HG03103 (cell line): Measurements from ENCODE around the gene VASH2.
"Not testable (repeated sequence)": the region's sequence is repeated elsewhere in the genome, so short reads cannot be mapped to it uniquely, and the experiment has no call there.

ENCODE experiments used
- ATAC-seq: cut with Tn5 transposase; IDR thresholded peaks from one replicate; pipeline ENCODE4 v1.9.1; 2021; ENCODE audit warnings: low read depth; ENCODE audit not compliant: unreplicated experiment

Gene VASH2

DNA sequence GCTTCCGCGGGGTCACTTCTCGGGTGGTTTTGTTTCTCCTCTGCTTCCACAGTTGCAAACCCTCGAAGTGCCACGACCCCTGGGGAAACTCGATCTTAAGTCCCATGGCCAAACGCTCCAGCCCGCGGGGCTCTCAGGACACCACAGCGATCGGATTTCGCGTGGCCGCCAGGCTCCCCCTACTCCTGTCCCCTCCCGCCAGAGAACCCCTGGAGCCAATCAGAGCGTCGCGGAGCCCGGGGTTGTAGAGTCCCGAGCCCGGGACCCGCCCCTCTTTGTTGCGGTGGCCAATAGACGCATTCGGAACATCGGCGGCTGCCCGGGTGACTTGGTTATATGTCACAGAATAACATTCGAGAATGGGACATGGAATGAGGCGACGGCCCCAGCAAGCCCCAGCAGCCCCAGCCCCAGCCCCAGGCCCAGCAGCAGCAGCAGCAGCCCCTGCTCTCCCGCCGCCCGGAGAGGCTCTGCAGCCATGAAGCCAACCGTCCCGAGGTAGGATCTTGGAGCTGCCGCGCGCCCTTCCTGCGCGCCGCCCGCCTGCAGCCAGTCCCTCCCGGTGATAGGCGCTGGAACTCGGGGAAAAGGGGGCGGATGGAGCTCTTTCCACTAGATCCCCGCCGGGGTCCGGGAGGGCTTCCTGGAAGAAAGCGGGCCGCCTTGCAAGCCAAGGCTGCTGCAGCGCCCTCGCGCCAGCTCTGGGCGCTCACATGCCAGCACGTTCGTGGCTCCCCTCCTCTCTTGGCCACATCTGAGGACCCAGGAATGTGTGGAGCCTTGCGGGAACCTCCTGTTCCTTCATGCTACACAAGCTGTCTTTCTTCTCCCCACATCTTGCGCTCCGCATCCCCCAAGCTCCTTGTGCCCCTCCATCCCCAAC, at the start of gene VASH2:
Gene VASH2 (plus strand): TSS at position 299 of the 883 bp plus-strand sequence. CDS start 1,002 bp downstream, outside the sequence.
- ATAC-seq, result peak; percentile 90

DNA sequence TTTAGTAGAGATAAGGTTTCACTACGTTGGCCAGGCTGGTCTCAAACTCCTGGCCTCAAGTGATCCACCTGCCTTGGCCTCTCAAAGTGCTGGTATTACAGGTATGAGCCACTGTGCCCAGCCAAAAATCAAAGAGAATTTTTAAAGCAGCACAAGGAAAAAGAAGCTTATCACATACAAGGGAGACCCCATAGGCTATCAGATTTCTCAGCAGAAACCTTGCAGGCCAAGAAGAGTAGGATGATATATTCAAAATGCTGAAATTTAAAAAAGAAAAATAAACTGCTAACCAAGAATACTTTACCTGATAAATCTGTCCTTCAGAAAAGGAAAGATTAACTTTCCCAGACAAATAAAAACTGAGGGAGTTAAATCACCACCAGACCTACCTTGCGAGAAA, 49.1 kb upstream of the VASH2 start:
- ATAC-seq, result no peak

DNA sequence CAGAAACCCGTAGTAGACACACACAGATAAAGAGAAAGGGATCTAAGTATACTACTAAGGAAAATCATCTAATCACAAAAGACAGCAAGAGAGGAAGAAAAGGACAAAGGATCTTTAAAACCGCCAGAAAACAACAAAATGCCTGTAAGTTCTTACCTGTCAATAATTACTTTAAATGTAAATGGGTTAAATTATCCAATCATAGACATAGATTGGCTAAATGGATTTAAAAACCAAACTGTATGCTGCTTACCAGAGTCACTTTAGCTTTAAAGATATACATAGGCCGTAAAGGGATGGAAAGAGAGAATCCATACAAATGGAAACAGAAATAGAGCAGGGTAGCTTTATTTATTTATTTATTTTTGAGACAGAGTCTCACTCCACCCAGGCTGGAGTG, 48.3 kb upstream of the VASH2 start:
- ATAC-seq, result no peak

DNA sequence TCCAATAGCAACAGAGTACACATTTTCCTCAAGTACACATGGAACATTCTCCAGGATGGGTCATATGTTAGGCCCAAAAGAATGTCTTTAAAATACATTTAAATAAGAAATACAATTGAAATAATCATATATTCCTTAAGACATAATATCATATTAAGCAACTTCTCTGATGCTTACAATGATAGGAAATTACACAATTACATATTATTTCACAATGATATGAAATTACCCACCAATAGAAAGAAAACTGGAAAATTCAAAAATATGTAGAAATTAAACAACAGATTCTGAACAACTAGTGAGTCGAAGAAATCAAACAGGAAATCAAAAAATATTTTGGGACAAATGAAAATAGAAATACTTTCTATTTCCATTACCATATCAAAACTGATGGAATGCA, 46.7 kb upstream of the VASH2 start:
- ATAC-seq, result no peak

DNA sequence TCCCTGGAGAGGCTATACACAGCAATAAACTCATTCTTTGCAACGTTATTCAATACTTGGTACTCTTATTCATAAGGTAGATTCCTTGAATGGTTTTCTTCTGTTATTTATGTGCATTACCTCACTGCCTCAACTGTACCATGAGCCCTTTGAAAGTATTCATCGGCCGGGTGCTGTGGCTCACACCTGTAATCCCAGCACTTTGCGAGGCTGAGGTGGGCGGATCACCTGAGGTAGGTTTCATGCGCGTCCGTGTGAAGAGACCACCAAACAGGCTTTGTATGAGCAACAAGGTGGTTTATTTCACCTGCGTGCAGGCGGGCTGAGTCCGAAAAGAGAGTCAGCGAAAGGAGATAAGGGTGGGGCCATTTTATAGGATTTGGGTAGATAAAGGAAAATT, 42.3 kb upstream of the VASH2 start:
- ATAC-seq, result not testable (repeated sequence)

DNA sequence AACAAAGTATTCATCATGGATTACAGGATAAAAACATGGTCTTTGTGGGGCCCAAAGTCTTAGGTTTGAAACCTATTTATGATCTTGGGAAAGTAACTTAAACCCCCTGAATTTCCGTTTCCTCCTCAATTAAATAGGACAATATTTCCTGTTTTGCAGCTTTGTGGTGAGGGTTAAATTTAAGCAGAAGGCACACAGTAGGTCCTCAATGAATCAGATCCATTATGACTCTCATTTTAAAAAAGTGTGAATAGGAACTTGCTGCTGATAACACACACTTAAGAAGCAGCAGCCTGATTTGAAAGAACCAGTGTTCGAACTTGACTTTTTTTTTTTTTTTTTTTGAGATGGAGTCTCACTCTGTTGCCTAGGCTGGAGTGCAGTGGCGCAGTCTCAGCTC, 41.4 kb upstream of the VASH2 start:
- no peak for ATAC-seq

DNA sequence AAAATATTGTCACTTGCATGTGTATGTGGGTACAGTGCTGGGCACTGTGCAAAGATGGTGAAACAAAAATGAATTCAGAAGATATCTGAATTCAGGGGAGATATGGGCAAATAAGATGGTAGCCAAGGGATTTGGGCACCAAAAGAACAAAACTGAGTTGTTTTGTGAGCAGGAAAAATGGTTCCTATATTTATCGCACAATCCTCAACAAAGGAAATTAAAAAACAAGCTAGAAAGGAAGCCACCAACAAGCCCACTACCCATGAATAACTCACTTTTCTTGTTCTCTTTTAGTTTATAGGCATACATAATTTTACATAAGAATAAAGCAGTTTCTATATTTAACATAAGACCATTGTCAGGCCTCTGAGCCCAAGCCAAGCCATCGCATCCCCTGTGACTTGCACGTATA, 40.7 kb upstream of the VASH2 start:
- ATAC-seq, result no peak

DNA sequence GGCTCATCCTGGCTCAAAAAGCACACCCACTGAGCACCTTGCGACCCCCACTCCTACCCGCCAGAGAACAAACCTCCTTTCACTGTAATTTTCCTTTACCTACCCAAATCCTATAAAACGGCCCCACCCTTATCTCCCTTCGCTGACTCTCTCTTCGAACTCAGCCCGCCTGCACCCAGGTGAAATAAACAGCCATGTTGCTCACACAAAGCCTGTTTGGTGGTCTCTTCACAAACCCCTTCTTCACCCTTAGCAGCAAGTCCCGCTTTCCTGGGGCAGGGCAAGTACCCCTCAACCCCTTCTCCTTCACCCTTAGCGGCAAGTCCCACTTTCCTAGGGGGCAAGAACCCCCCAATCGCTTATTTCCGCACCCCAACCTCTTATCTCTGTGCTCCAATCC, 40.1 kb upstream of the VASH2 start:
- not testable (repeated sequence) for ATAC-seq

DNA sequence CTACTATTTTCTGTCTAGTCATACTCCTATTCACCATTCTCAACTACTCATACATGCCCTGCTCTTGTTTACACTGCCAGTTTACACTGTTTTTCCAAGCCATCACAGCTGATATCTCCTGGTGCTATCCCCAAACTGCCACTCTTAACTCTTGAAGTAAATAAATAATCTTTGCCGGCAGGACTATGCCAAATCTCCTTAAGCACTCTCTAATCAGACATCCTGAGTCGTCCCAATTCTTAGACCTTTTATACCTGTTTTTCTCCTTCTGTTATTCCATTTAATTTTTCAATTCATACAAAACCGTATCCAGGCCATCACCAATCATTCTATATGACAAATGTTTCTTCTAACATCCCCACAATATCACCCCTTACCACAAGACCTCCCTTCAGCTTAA, 36.7 kb upstream of the VASH2 start:
- ATAC-seq, result not testable (repeated sequence)

DNA sequence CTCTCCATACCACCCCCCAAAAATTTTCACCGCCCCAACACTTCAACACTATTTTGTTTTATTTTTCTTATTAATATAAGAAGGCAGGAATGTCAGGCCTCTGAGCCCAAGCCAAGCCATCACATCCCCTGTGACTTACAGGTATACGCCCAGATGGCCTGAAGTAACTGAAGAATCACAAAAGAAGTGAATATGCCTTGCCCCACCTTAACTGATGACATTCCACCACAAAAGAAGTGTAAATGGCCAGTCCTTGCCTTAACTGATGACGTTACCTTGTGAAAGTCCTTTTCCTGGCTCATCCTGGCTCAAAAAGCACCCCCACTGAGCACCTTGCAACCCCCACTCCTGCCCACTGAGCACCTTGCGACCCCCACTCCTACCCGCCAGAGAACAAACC, 36.2 kb upstream of the VASH2 start:
- not testable (repeated sequence) for ATAC-seq

DNA sequence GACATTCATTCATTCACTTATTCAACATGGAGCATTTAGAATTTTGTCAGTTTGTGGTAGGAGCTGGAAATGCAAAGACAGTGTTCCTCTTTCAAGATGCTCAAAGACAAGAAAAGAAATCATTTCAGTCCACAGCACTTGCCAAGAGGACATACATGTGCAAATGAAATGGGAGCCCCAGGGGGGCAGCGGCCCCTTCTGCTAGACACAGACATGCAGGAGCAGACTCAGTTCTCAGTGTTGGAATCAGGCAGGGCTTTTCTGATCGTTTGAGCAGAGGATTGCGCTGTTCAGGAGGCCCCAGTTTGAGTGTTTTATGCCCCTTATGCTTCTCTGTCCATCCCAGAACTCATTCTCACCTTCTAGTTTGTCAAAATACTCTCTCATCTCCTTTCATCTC, 35.6 kb upstream of the VASH2 start:
- no peak for ATAC-seq

DNA sequence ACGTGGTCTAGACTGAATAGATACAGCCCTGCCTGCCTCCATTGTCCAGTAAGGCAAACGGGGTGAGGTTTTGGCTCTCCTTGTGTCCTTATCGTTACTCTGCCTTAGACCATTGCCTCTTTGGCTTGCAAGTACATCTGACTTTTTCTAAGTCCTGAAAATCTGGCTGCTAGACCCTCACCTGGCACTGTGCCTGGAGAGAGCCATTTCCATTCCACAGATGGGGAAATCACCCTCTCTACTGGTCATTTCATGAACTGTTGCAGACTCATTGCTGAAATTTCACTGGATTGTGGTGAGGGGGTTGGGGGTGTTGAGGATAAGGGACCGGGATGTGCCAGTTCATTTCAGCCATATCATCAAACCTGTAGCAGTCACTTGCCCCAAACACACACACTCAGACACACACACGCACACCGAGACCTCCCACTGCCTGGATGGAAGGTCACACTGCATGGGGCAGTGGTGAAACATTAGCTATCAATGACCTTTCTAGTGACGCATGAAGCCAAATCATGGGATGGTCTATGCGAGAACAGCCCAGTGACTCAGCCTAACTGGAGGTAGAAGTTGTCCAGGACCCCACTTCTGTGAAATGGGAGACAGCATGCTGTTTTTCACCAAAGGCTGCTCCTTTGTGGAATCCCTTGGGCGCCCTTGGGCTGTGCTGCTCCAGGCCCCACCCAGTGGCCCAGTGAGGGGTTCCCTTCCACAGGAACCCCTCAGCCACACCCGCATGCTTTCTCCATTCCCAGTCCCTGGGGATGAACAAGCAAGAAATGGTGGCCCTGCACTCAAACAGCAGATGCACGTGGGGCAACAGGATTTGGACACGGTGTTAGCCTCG, 34.9 kb upstream of the VASH2 start:
- no peak for ATAC-seq

DNA sequence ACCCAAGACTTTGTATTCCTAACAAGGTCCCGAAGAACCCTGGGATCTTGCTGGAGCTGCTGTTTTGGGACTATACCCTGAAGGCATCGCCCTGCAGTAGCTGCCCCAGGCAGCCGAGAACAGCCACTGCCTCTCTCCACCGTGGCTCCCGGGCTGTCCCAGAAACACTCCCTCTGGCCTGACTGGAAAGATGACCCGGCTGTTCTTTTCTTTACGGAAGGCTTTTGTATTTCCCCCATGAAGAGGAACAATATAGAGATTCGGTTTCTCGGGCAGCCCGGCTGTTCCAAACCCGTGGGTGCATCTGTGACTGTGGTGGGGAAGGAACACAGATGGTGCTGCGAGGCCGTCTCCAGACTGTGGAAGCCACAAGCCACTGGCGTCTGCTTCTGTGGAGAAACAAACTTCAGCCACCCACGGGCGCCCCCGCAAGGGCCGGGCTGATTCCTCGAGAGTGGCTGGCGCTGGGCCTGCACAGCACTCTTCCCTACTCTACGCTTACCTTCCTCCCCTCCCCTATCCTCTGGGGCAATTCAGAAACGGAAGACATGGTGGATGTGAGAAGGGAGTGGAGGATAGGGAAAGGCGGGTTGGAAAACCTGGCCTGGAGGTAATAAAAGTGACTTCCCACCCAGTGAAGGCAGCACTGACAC, 33.7 kb upstream of the VASH2 start:
- no peak for ATAC-seq

DNA sequence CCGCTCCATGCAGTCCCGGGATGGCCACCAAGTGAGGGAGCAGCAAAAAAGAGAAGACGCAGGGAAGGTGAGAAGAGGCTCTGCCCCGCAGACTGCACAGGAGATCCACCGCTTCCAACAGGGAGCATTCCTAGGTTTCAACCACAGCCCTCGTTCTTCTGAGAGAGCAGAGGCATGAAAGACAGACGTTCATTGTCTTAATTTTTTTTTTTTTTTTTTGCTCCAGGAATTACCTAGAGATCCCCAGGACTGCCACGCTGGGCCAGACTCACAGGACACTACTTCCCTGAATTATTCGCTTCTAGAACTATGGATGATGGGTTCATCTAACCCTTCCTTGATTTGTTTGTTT, 33.2 kb upstream of the VASH2 start:
- no peak for ATAC-seq

DNA sequence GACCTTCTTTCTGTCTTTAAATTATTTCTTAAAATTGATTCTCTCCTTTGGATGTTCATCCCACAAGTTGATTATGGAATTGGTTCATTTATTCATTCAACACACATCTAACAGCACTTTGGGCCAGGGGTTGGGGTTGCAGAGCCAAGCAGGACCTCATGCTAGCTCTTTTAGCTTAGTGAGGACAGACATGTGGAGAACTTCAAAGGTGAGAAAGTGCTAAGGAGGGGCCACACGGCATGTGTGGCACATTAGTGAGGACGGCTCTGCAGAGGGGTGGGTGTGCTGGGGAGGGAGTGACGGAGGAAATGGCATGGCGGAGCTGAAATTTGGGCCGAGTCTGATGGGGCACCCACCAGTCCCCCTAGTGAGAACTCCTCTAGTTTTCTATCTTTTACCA, 32.5 kb upstream of the VASH2 start:
- no peak for ATAC-seq

DNA sequence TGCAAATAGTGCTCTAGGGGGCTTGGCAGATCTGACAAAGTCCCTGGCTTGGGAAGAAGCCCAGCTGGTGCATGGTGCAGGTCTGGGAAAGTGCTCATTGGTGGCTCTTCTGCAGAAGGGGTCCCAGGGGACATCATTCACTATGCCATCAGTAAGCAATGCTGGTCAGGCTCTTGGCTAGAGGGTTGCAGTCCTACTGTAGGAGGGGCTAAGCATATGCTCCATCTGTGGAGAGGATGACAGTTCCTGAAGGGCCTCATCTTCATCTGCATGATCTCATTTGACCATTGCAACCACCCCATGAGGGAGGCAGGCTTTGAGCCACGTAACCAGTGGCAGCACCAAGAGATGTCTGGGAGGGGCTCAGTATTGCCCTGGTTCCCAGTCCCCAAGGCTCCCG, 31.5 kb upstream of the VASH2 start:
- ATAC-seq, result no peak

DNA sequence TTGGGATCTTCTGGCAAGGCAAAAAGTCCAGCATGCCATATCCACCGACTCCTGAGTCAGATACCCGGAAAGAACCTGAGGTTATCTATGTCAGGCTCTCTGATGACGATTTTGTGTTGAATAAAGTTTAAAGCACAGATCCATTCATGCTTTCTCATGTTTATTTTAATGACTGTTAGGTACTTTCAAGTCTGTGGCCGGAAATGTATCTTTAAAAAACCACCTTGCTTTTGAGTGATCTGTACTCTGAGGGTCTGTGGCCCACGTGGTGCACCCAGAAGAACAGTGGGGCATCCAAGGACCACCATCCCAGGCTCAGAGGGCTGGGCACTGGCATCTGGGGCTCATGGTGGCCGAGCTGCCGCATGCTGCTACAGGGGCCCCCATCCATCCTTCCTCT, 30.1 kb upstream of the VASH2 start:
- no peak for ATAC-seq

DNA sequence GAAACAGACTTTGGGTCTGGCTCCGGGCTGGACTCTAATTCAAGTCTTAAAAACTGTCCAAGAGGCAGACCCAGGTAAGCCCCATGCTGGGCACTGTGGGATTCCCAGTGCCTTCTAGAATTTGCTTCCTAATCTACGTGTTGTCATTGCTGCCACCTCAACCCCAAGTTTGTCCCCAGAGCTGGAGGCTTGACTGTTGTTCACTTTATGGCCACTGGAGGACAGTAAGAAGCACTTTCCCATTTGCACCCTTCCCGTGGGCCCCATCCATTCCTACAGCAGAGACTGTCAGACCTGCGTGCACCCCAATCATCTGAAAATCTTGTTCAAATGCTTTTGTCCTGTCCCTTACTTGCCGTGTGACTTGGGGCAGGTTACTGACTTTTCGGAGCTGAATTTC, 29.4 kb upstream of the VASH2 start:
- ATAC-seq, result no peak

DNA sequence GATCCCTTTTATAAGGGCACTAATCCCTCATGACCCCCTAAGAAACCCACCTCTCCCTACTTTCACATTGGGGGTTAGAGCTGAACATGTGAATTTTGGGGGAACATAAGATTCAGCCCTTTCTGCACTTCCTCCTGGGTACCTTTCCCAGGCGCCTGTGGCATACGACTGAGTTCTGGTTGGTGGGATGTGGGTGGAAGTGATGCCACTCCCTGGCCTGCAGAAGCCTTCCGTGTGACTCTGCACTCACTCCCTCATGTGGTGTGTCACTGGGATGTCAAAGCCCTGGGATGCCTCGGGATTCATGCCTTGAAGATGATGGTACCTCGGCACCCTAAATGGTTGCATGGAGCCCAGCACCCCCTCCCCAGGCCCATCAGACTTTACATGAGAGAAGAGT, 28.3 kb upstream of the VASH2 start:
- ATAC-seq, result no peak

DNA sequence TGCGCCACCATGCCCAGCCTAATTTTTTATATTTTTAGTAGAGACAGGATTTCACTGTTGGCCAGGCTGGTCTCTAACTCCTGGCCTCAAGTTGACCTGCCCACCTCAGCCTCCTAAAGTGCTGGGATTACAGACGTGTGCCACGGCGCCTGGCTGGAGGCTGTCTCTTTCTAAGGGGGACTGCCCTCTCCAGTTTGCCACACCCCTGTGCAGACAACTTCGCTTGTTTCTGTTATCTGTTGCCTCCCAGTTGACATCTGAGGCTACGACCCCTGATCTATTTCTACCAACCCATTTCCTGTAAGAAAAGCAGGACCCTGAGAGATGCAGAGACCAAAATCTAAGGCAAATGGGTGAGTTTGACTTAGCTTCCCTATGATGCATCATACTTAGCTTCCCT, 24.0 kb upstream of the VASH2 start:
- no peak for ATAC-seq
